Mesenchymal stem cell (in vitro differentiated cells and primary cell): Measurements from ENCODE around the gene CKB.

Source experiments
- DNase-seq: peaks from one replicate; pipeline ENCODE4 v3.0.0-alpha.2; 2013
- H2AFZ ChIP-seq: one replicate; pipeline ENCODE4 v1.6.1; 2013; ENCODE audit warnings: low read depth, mild to moderate bottlenecking, control low read depth, inconsistent platforms, low read length, moderate library complexity
- H2AK5ac ChIP-seq: 2 replicates; pipeline ENCODE4 v1.6.1; 2013; ENCODE audit warnings: low read length, moderate library complexity, mild to moderate bottlenecking, inconsistent platforms; ENCODE audit not compliant: severe bottlenecking
- H2BK120ac ChIP-seq: one replicate; pipeline ENCODE4 v1.6.1; 2013; ENCODE audit warnings: low read depth, mild to moderate bottlenecking, inconsistent platforms, low read length, moderate library complexity
- H2BK12ac ChIP-seq, 2 experiments: one replicate each; pipeline ENCODE4 v1.6.1; 2013; ENCODE audit warnings: inconsistent platforms in 2 of 2, low read length in 2 of 2, mild to moderate bottlenecking in 2 of 2, moderate library complexity in 2 of 2, control low read depth in 1 of 2
- H2BK15ac ChIP-seq: one replicate; pipeline ENCODE4 v1.6.1; 2013; ENCODE audit warnings: mild to moderate bottlenecking, low read depth, inconsistent platforms; ENCODE audit not compliant: poor library complexity, severe bottlenecking
- H2BK5ac ChIP-seq: 2 replicates; pipeline ENCODE4 v1.6.1; 2013; ENCODE audit warnings: low read depth, mild to moderate bottlenecking, low read length, control low read depth, inconsistent platforms; ENCODE audit not compliant: poor library complexity, severe bottlenecking
- H3K14ac ChIP-seq, 2 experiments: one replicate each; pipeline ENCODE4 v1.6.1; 2013; ENCODE audit warnings: inconsistent platforms in 2 of 2, low read length in 2 of 2, control low read depth in 1 of 2, mild to moderate bottlenecking in 1 of 2, moderate library complexity in 1 of 2
- H3K18ac ChIP-seq, 2 experiments: one replicate each; pipeline ENCODE4 v1.6.1; 2013; ENCODE audit warnings: inconsistent platforms in 2 of 2, low read length in 2 of 2, control low read depth in 1 of 2, low read depth in 1 of 2, mild to moderate bottlenecking in 1 of 2
- H3K23ac ChIP-seq, 2 experiments: one replicate each; pipeline ENCODE4 v1.6.1; 2013; ENCODE audit warnings: inconsistent platforms in 2 of 2, low read length in 2 of 2, mild to moderate bottlenecking in 2 of 2, moderate library complexity in 2 of 2, control low read depth in 1 of 2
- H3K27ac ChIP-seq: 2 replicates; pipeline ENCODE4 v1.5.1; 2013; ENCODE audit warnings: mild to moderate bottlenecking, moderate library complexity, low read length, control low read depth, inconsistent platforms; ENCODE audit not compliant: poor library complexity, severe bottlenecking
- H3K27me3 ChIP-seq, 2 experiments: 2 replicates each; pipeline versions ENCODE4 v1.6.1 to v1.7.0; 2013; ENCODE audit warnings: low read length in 2 of 2, mild to moderate bottlenecking in 2 of 2, moderate library complexity in 2 of 2, control low read depth in 1 of 2, inconsistent platforms in 1 of 2; ENCODE audit not compliant: control insufficient read depth in 1 of 2, insufficient read depth in 1 of 2
- H3K36me3 ChIP-seq, 2 experiments: 2 replicates each; pipeline versions ENCODE4 v1.6.1 to v1.7.0; 2013; ENCODE audit warnings: low read length in 2 of 2, control low read depth in 1 of 2, inconsistent platforms in 1 of 2, low read depth in 1 of 2, mild to moderate bottlenecking in 1 of 2; ENCODE audit not compliant: insufficient read depth in 2 of 2, control insufficient read depth in 1 of 2
- H3K4ac ChIP-seq, 2 experiments: one replicate each; pipeline ENCODE4 v1.6.1; 2013; ENCODE audit warnings: inconsistent platforms in 2 of 2, low read length in 2 of 2, mild to moderate bottlenecking in 2 of 2, moderate library complexity in 2 of 2, control low read depth in 1 of 2, low read depth in 1 of 2
- H3K4me1 ChIP-seq: 2 replicates; pipeline ENCODE4 v1.6.1; 2013; ENCODE audit warnings: low read depth, low read length, control low read depth; ENCODE audit not compliant: control insufficient read depth, insufficient read depth
- H3K4me2 ChIP-seq: 2 replicates; pipeline ENCODE4 v1.6.1; 2013; ENCODE audit warnings: low read length, mild to moderate bottlenecking, inconsistent platforms; ENCODE audit not compliant: poor library complexity, severe bottlenecking
- H3K4me3 ChIP-seq, 2 experiments: 2 replicates each; pipeline versions ENCODE4 v1.5.1 to v1.7.0; 2013; ENCODE audit warnings: low read length in 2 of 2, mild to moderate bottlenecking in 2 of 2, control low read depth in 1 of 2, low read depth in 1 of 2; ENCODE audit not compliant: insufficient read depth in 1 of 2
- H3K79me1 ChIP-seq: replicated peaks from 2 replicates; pipeline ENCODE4 v1.6.1; 2013; ENCODE audit warnings: mild to moderate bottlenecking, control low read depth, low read length, inconsistent platforms; ENCODE audit not compliant: poor library complexity, severe bottlenecking
- H3K9ac ChIP-seq: 2 replicates; pipeline ENCODE4 v1.7.0; 2013; ENCODE audit warnings: mild to moderate bottlenecking, low read length, moderate library complexity
- H3K9me3 ChIP-seq: 2 replicates; pipeline ENCODE4 v1.7.0; 2013; ENCODE audit warnings: mild to moderate bottlenecking, low read length; ENCODE audit not compliant: control insufficient read depth
- H4K8ac ChIP-seq: one replicate; pipeline ENCODE4 v1.6.1; 2013; ENCODE audit warnings: inconsistent platforms, mild to moderate bottlenecking, low read length, moderate library complexity
- H4K91ac ChIP-seq: one replicate; pipeline ENCODE4 v1.6.1; 2013; ENCODE audit warnings: mild to moderate bottlenecking, low read length, inconsistent platforms
- WGBS: methylation state at CpG from one replicate; pipeline ENCODE4 v1.1.7; 2013; ENCODE audit warnings: mixed read lengths; 5-methylcytosine and 5-hydroxymethylcytosine counted together

The CKB gene

DNA sequence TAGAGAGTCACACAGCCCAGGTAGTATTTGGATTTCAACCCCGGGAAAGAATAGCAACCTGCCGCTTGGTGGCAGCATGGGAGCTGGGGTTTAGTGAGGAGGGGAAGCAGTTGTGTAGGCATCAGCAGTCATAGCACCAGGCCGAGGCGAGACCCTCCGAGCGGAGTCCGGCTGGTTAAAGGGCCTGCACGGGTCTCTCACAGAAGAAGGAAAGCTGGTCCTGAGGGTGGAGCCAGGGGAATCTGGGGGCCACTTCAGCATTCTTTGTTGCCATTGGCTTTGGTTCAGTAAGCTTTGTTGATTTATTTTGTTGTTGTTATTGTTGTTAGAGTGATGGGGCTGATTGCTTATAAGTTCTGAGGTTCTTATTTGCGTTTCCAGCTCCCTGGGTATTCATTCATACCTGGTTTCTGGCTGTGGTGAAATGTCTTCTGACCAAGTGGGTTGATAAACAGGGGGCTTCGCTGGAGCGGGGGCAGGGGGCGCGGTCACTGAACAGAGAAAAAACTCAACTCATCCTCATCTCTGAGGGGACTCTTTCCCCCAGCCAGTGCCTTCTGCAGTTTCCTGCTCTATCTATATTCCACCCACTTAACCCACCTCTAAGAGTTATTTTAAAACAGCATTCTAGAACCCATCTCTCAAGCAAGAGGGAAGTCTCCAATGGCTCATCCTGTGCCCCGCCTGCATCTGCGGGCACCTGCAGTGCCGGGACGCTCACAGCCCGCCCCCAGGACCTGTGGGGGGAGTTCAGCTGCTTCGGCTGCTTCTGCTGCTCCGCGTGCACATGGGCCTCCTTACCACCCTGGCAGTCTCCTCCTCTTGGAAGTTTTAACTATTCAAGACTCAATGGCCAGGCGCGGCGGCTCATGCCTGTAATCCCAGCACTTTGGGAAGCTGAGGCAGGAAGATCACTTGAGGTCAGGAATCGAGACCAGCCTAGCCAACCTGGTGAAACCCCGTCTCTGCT, 11.6 kb downstream of the CKB start:
- Histone ChIP-seq H2AK5ac (no peak overlapping the region), H3K27ac (no peak overlapping the region), H4K8ac (no peak overlapping the region), H3K4me2 (no peak overlapping the region), H3K4ac (no peak overlapping the region), H2BK5ac (no peak overlapping the region), H3K36me3 (peaks cover 66 to 70% of the 10 kb centered on the region in 2 experiments), H3K27me3 (no peaks in the 10 kb centered on the region), H2BK120ac (no peak overlapping the region), H2AFZ (no peak overlapping the region), H4K91ac (no peak overlapping the region), H3K4me3 (no peak overlapping the region), H3K23ac (no peak overlapping the region), H3K18ac (no peak overlapping the region), H2BK12ac (no peak overlapping the region), H3K79me1 (peaks cover 7% of the 10 kb centered on the region), H3K14ac (no peak overlapping the region), H3K9ac (no peak overlapping the region), H3K4me1 (peaks cover 9% of the 10 kb centered on the region), H2BK15ac (no peak overlapping the region), H3K9me3 (no peaks in the 10 kb centered on the region)
- WGBS: 94% methylated on average over 24 of the region's 26 CpGs
- no peak for DNase-seq

DNA sequence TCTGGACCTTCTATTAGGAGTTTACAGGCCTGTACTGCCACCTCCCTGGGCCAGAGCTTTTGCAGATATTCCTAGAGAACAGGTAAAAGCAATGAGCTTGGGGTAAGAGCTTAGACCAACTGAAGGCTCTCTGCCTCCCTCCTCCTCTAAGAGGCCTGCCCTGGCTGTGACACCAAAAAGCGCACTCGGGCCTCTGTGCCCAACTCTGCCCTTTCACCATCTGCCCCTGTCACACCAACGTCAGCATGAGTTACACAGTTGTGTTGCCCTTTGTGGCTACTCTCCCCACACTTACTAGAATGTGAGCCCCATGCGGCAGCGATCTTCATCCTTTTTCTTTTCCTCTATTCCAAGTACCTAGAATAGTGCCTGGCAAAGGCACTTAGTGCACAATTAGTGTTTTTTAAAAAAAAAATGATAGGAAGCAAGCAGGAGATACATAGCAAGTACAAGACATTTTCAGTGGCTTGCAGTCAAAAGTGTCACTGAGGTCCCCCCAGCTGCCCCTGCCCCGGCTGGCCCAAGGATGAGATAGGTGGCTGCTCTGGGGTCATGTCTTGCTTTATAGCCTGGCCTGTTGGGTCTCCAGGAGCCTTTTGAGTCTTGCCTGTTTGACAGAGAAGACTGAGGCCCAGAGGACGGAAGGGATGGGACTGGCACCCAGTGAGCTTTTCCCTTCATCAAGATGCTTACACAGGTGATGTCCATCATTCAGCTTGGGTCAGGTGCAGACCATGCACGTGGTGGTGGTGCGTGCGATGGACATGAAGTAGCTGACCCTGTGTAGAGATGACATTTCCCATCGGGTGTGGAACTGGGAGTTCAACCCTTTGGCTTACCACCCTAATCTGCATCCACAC, 12.5 kb downstream of the CKB start:
- Histone ChIP-seq H3K36me3 (peaks cover 67 to 73% of the 10 kb centered on the region in 2 experiments), H3K4me3 (no peak overlapping the region), H3K14ac (no peak overlapping the region), H2AFZ (no peak overlapping the region), H2BK5ac (no peak overlapping the region), H3K18ac (no peak overlapping the region), H3K79me1 (peaks cover 13% of the 10 kb centered on the region), H3K9ac (no peak overlapping the region), H3K4me2 (no peak overlapping the region), H2BK15ac (no peak overlapping the region), H3K27ac (no peak overlapping the region), H3K4ac (no peak overlapping the region), H3K27me3 (no peaks in the 10 kb centered on the region), H3K23ac (no peak overlapping the region), H2AK5ac (no peak overlapping the region), H2BK120ac (no peak overlapping the region), H3K4me1 (peaks cover 9% of the 10 kb centered on the region), H4K91ac (no peak overlapping the region), H3K9me3 (no peaks in the 10 kb centered on the region), H2BK12ac (no peak overlapping the region), H4K8ac (no peak overlapping the region)
- DNase-seq: no peak
- WGBS: 96% methylated on average over 8 of the region's 11 CpGs

DNA sequence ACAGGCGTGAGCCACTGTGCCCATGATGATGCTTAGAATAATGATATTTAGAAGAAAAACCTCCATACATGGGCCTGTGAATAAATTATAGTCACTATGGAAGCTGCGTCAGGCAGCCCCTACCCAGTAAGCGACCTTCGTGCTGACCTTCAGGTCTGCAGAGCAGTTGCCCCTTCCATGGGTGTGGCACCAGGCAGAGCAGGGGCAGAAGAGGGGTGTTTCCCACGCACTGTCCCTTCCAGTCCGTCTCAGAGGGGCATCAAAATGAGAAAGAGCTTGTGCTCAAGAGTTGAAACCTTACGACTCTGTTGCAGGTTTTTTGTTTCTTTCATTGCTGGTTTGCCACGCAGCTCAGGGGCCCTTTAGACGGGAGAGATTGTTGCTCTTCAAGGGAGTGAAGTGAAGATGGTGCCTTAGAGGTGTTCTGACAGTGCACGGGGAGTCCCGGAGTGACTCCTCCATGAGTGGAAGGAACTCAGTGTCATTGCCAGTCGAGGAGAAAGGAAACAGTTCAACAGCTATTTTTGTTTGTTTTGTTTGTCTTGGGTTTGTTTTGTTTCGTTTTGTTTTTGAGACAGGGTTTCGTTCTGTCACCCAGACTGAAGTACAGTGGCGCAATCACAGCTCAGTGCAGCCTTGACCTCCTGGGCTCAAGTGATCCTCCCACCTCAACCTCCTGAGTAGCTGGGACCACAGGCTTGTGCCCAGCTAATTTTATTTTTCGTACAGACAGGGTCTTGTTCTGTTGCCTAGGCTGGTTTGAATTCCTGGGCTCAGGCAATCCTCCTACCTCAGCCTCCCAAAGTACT, 13.9 kb downstream of the CKB start:
- Histone ChIP-seq H3K4me1 (peaks cover 9% of the 10 kb centered on the region), H2BK120ac (no peak overlapping the region), H3K4ac (no peak overlapping the region), H2AK5ac (no peak overlapping the region), H2AFZ (no peak overlapping the region), H3K4me3 (no peak overlapping the region), H4K91ac (no peak overlapping the region), H3K36me3 (peaks cover 76 to 79% of the 10 kb centered on the region in 2 experiments), H2BK5ac (no peak overlapping the region), H2BK12ac (no peak overlapping the region), H4K8ac (no peak overlapping the region), H3K14ac (no peak overlapping the region), H3K27me3 (no peaks in the 10 kb centered on the region), H3K9me3 (no peaks in the 10 kb centered on the region), H3K79me1 (peaks cover 18% of the 10 kb centered on the region), H3K9ac (no peak overlapping the region), H3K4me2 (no peak overlapping the region), H3K23ac (no peak overlapping the region), H2BK15ac (no peak overlapping the region), H3K27ac (no peak overlapping the region), H3K18ac (no peak overlapping the region)
- DNase-seq: no peak
- WGBS: 90% methylated on average over 14 of the region's 16 CpGs
